ENCODE measurements around the gene ZNF362.

ZNF362 gene

DNA sequence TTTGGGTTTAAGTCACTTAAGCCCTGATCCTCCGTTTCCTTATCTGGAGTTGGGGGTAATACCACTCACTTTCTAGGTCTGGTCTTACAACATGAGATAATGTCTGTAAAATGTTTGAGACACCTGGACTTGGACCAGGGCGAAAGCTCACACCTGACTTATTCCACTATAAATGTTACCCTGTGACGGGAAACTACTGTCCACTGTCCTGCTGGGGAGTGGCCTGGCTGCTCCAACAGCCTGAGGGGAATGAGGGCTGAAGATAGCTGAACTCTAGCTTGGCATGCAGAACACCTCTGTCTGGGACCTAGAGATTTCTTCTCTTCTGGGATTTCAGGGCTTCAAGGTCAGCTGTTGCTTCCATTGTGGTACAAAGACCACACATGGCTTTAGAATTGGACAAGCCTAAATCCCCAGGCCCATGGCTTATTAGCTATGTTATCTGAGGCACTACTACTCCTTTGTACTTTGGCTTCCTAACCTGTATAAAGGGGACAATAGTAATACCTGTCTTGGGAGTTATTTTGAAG lies 74.1 kb downstream of the ZNF362 start:
- DNase-seq: no peak

DNA sequence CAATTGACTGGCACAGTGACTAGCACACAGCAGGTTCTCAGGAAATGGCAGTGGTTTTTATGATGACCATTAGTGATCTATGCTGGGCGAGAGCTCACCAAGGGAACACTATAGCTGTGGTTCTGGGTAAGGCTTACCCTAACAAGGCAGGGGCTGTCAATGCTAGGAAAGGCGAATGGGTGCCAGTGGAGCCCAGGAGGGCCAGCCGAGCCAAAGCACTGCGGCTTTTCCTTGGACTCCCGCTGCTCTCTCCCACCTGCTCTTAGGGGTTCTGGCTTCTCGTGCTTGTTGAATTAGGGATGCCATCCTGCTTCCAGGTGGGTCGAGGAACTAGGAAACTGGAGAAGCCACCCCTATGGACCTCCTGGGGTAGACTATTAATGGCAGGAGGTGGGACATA lies 74.6 kb downstream of the ZNF362 start:
- no peak for DNase-seq

DNA sequence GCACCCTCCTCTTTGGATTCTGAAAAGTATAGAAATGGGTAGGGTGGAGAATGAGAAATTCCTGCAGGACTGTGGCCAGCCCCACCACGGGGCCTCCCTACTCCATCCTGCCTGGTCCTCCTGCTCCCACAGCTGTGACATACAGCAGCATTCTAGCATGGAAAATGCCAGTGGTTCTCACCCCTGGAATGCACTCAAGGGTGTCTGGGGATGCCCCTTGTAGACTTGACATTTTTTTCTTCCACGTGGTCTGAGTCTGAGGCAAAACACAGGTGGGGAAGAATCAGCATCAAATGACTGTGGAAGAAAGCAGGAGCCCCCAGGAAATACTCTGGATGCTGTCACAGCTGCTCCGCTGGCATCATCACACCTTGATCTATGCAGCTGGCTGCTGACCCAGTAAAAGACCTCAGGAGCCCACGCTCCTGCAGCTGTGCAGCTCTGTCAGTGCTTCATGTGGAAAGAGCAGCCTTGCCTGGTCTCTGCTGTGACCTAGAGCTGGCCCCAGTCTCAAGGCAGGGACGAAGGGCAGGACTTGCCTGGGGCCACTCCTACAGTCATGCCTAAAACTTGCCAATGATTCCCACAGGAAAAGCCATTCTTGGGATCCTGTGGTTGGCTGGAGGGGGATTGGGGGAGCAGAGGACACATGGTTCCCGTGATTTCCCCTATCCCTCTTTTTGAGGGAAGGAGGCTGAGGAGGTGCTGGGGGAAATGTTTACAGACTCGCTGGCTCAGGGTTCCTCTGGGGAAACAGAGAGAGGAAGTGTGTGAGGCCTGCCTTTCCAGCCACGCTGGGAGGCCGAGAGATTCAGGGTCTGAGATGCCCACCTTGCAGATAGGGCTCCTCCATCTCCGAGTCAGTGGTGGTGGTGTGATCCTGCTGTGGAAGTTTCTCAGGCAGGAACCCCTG lies 75.4 kb downstream of the ZNF362 start:
- no peak for DNase-seq

DNA sequence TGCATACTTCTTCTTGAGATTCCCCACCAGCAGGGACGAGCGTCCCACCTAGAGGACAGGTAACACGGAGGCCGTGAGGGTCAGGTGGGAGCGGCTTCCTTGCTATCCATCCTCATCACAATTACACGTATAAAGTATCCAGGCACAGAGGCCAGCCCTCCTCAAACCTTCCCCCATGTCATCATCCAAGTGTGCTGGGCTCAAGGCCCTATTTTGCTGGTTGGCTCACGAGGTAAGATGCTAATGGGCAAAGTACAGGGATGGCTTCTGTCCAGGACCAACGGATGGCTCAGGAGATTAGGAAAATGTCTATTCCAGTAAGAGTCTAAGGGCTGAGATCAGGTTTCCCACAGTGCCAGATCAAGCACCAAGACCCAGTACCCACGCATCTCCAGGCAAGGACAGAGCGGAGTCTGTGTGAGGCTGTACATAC lies 76.1 kb downstream of the ZNF362 start:
- no peak for DNase-seq

DNA sequence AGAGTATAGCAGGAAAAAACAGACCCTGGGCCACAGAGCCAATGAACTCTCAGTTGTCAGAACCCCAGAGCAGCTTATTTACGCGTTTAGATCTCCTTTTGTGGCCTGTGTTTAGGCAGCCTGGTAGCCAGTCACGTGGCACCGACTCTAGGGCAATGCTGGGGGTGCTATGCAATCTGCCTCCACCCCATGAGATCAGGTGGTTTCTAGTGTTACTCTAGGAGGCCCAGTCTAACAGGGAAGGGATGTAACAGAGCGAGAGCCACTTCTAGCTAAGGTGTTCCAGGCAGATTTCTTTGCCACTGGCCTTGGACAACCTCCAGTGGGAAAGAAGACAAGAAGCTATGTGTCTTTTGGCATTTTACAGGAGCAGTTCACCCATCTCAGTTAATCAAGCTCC lies 76.6 kb downstream of the ZNF362 start:
- DNase-seq: no peak

DNA sequence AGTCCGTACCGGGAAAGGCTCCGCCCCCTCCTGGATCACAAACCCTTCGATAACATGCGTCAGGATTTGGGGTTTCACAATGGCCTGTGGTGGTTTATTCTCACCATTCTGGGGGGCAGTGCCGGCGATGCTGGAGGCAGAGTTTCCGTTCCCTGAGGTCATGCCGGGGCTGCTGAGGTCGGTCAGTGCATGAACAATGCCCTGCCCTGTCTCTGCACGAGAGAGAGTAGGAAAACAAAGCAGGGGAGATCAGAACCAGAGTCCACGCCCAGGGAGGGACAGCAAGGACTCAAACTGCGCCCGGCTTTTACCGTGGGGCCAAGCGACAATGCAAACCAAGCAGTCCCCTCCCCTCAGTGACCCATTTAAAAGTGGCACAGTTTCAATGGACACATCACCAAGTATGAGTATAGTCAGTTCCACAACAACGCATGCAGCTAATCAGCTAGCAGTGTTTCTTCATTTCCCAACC lies 77.8 kb downstream of the ZNF362 start:
- no peak for DNase-seq

DNA sequence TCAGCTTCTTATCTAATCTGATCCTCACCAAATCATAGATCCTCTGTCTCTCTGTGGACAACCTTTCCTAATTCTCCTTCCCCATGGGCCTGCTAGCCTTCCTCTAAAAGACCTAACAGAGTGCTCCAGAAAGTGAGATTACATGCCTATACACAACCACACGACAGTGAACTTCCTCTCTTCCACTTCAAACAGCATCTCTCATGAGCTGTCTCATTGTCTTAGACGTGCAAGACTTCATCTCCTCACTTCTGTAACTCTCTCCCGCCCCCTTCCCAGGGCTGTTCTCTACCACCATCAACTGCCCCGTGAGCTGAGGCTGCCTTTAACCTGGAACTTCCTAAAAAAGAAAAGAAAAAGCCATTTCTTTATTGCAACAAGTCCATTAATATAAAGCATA lies 78.7 kb downstream of the ZNF362 start:
- no peak for DNase-seq

DNA sequence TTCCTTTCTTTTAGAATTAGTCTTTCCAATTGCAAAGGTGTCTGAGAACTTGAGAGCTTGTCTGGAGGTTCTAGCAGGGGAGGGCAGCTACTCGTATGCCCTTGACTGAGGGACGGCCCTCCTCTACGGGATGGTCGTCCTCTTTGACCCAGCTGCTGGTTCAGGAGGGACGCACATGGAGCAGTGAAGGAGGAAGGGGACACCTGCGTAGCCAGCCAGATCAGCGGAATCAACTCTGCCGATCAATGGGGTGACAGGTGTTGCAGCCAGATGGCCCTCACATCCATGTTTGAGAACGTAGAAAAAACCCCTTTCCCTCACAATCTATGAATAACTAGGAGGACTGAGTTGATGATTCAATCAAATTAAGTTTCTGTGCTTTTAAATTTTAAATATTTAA lies 80.3 kb downstream of the ZNF362 start:
- no peak for DNase-seq

DNA sequence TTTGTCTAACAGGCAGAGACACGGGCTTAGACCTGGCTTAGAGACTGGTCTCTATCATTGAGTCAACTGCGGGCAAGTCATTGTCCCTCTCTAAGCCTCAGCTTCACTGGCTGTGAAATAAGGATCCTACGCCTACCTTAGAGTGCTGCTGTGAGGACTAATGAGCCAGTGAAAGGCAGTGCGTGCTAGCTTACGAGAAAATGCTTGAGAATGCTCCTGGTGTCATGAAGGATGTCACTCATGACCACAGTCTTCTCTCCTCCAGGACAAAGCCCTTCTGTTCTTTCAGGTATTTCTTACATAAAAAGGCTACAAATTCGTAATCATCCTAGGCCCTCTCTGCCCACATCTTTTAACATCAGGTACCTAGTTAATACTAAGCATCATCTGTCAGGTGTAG lies 81.1 kb downstream of the ZNF362 start:
- DNase-seq: no peak

DNA sequence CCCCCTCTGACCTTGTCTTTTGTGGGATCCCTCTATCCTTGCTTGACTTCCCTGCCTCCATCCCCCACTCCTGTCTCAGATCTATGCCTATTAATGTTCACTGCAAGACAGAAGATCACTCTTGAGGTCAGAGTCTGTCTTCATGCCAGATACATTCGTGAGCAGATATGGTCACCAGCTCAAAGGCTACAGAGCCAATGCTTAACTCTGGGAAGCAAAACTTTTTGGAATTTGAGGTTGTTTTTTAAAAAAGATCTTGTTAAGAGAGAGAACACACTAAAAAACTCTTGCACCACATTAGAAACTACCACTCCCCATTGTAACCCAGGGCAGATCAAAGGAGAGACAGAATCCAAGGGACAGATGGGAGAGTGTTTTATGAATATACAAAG lies 81.8 kb downstream of the ZNF362 start:
- DNase-seq: no peak

DNA sequence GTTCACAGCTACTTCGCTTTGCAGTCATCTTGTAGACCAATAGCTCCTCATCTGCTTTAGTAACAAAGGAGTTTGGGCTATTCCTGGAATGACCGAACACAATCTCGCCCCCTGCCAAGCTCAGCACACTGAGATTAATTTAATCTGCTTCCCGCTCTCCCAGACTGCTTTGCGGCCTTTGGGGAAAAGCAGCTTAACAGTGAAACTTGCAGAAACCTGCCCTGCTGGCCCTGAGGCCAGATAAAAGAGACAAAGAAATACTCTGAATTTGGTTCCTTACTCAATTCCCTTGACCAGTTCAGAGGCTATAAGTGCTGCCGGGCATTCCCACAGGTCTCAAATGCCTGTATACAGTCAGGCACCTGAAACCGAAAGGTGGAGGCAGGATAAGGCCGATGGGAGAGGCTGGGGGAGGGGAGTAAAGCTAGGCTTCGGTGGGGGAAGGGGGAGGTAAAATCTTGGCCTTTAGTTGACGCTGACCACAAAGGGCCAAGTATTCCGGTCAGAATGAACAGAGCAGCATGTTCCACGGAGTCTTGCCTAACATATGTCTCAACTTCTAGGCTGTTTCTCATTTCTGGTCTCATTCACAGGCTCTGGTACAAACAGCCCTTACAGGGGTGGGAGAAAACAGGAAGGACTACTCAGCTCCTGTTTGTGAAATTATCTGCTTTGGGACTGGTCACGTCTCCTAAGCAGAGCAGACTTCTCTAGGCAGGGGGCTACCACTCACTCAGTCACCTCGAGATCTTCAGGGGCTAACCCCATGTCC lies 82.3 kb downstream of the ZNF362 start:
- no peak for DNase-seq

DNA sequence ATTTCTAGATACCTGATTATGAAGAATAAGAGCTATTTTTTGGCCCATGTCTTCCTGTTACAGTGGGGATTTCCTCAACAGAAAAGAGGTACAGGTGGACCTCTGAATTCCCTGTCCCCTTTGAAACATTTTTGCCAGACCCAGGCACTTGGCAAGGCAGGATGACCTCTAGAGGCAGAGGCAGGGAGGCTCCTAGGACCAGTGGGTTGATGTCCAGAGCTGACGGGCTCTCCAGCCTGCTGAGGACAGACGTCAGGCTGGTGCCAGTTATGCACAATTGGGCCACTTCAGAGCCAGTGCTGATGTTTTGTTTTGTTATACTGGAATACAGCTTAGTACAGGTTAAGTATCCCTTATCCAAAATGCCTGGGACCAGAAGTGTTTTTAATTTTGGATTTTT lies 83.1 kb downstream of the ZNF362 start:
- DNase-seq: no peak

DNA sequence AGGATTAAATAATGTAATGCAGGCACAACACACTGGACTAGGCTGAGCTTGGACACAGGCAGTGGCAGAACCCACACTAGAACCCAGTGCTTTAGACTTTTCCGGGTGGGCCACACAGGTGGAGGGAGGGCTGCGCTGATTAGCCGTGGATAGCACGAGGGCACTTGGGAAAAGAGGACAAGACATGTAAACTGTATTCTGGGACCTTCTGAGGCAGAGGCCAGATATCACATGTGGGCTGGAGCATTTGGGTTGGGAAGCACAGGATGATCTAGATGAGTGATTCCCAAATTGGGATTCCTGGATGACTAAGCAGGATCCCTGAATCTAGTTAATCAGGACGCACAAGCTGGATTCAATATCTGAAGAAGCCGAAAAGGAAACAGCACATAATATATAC lies 84.9 kb downstream of the ZNF362 start:
- no peak for DNase-seq

DNA sequence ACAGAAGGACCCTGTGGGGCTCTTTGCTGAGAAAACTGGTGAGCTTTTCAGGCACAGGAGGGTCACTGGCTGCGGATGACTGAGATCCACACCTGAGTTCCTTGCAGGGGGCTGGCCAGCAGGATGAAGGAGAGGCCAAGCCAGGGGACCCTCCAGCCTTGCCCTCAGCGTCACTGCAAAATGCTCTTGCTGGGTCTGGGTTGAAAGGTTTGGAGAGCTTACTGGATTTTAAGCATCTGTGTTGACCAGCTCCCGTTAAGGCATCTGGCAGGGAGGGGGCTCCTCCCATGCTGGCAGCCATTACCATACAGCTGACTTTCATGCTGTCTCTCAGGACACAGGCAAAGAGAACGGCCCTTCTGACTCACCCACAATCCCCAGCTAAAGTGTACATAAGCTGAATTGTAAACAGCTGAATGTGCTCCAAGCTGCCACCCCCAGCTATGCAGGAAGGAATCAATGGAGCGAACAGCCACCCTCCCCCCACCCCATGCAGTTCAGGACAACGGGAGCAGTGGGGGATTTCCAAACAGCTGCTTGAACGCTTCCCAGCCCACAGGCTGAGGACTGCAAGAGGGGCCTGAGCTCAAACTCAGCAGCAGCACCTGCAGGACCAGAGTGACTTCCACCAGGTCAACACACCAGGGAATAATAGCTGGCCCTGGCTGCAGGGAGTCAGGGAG lies 85.9 kb downstream of the ZNF362 start:
- DNase-seq: no peak

DNA sequence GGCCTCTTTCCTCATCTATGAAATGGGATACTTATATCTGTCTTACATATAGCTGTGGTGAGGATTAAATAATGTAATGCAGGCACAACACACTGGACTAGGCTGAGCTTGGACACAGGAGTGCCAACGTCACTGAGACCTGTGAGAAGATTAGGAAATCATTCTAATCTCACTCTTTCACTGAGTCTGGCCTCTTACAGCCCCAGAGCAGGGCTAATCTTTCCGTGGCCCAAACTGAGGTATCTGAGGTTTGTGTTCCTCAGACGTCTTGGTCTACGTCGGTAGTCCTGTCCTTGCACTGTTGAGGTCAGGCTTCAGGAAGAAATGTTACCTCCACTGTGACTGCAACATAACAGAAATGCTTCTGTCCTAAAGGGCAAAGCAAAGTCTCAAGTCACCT lies 87.2 kb downstream of the ZNF362 start:
- DNase-seq: no peak

DNA sequence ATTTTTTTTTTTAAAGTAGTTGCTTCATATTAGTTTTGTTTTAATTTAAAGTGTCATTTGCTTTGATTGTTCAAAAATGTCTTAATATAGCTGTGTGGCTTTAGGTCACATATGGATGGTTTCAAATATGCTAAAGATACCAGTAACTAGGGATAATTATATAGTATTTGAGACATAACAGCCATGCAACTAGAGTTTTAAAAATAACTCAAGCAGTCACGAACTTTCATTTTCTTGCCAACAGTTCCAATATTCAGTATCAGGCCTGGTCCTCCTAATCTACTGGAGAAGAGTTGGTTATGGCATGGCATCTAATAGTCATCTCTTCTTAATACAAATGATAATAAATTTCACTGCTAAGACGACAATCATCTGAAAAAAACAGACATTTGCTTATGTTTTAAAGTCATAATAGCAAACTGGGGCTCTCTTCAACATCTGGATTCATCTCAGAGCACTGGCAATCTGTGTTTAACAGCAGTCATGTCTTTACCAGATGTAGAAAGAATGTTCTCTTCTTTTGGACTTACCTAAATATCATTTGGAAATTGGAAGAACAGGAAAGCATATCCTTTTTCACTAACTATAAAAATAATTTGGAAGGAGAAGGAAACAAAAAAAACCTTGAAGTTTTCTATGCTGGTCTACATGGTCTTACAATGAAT lies 88.7 kb downstream of the ZNF362 start:
- DNase-seq: no peak

DNA sequence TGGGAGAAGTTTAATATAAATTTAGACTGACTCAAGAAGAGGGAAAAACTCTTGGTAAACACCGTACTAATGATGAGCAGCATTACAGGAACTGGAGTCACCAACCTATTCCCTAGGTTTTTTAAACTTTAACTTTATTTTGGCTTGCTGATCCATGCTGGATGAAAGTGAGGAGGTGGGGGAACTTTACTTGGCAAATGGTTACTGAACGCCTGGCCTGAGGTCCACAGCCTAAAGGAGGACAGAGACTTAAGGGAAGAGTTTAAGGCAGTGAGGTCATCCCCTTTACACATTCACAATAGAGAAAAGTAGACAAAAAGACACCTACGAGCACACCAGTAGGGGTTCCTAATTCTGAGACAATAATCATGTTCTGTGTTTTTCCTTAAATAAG lies 90.2 kb downstream of the ZNF362 start:
- no peak for DNase-seq

DNA sequence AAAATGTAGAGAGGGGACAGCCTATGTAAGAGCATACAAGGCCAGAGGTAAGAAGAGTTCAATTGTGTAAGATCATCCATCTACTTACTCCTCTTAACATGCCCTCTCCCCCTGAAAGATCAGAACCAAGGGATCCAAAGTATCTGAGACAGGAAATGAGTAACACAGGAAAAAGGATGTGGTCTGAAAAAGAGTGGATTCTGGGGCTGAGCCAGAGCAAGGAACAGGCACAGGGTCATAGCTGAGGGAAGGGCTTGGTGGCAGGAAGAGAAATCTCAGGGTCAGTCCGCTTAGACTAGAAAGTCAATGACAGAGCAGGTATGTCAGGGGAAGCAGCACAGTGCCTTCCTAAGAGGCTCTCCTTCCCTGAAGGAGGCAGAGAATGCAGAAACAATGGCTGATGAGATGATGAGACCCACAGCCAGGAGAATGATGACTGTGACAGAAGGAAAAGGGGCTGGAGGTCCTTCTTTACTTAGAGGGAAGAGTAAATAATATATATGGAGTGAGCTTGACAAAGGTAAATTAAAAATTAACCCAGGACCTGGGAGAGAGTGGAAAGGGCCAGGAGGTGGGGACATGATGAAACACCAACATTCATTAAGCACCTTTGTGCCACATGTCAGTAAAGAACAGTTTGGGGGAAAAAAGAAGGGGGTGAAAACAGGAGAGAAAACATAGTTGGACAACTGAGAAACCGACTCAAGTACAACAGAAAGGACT lies 90.8 kb downstream of the ZNF362 start:
- no peak for DNase-seq

DNA sequence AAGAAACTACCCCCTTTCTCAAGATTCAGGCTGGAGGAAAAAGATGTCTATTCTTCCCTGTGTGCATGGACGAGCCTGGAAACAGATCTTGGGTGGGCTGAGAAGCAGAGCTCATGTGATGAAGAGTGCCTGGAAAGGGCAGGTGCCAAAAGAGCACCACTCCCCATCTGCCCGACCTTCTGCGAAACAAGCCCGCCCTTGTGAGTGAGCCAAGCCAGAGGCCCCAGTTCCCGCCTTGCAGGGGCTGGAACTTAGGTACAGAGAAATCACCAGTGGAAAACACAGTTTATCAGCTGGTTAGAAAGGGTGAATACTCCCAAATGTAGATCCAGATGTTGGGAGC lies 91.3 kb downstream of the ZNF362 start:
- DNase-seq: no peak

DNA sequence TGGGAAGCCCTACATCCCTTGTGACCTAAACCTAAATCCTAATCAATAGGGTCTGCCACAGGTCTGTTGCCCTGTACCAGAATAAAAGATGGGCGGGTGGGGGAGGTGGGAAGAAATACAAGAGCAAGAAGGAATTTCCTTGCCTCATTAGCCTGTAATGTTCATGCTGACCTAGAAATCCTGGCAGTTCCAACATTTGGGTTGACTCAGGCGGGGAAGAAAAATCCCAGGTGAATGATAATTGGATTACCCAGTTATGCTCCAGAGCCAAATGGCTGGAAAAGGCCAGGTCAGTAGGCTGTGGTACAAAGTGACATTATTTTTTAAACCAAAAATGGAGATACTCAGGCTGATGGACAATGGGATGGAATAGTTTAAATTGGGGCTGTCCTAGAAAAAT lies 91.9 kb downstream of the ZNF362 start:
- DNase-seq: no peak

DNA sequence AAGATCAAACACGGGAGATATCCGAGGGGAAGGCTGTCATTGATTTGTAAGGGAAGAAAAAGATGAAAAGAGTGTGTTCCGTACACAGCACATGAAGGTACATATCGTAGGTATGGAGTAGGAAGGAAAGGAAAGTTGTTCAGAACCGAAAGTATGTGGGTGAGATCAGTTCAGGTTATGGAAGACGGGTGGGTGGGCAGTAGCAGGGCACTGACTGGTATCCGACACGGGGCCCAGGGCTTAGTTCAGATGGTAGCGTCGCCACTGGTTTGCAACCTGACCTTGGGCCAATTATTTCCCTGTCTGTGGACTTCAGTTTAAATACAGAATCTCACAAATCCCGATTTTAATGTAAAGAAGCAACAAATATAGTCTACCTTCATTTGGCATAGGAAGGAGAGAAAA lies 92.4 kb downstream of the ZNF362 start:
- DNase-seq: no peak

DNA sequence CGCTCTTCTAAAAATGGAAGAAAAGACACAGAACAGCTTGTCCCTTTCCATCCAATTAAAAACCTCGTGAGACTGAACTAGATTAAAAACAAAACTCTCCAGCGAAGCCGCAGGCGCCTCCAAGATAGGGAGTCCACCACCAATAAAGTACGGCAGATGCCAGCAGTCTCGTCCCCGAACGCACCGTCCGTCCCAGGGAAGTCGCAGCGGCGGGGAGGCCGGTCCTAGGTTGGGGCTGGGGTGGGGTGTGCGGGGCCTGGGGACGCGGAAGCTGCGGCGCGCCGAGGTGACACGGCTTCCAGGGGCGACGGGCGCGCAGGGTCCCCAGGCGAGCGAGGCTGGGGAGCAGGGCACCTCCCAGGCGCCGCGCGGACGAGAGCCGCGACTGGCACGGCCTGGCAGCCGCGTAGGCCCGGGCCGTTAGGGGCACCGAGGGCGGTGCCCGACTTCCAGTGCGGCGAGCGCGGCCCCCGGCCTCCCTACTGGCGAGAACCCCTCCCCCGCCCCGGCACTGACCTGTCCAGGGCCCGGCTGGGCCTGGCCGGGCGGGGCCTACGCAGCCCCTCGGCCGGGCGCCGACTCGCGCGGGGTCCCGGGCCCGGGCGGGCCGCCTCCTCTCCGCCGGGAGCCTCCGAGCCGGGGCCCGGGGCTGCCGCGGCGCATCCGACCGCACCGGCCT lies 92.9 kb downstream of the ZNF362 start:
- DNase-seq: peak; percentile 55

Measured in NK-92 treated with Interleukin-12 subunit alpha and Interleukin-12 subunit beta, amount 100 ng/mL, for 24 hours (cell line).